Measurements from ENCODE around the gene MAP3K10. TPM values are rescaled to one million over a fixed set of nuclear protein-coding genes. Genes with fewer than 3 reads are reported as not detected.

The MAP3K10 gene
- total and polyA plus RNA-seq, 2 of the 4 experiments (the other 2 are of a cell fraction), result 1.8 to 5.5 TPM

DNA sequence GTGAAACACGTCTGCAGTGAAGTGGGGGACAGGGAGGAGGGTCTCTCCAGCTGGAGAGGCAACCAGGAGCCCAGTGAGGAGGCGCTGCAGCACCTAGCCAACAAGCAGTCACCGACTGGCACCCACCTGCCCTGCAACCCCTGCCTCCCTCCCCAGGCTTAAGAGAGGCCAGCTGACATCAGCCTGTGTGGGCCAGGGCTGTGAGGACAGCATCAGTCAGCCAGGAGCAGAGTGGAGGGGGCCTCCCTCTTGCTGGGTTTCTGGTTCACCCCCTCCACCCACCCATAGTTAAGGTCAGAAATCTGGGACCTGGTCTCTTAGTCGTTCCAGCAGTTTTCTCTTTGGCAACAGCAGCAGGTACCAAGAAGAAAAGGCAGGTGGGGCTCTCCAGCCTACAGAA, 60.8 kb downstream of the MAP3K10 start:
- Histone ChIP-seq H2BK120ac (ENCODE audit: low read depth, low read length) (no peak overlapping the region), H3K27me3 (ENCODE audit: control insufficient read depth, insufficient read depth, low read length) (no peaks in the 10 kb centered on the region), H3K9me3 (ENCODE audit: control insufficient read depth, insufficient read depth, low read length) (no peaks in the 10 kb centered on the region), H3K4me1 (ENCODE audit: control insufficient read depth, insufficient read depth, low read length) (no peaks in the 10 kb centered on the region), H3K36me3 (ENCODE audit: control insufficient read depth, insufficient read depth, low read length) (peaks cover 41% of the 10 kb centered on the region), H2BK15ac (ENCODE audit: low read depth, low read length) (no peak overlapping the region), H2BK20ac (ENCODE audit: low read depth, low read length) (no peak overlapping the region), H4K91ac (ENCODE audit: insufficient read depth, low read depth, low read length) (no peak overlapping the region), H2BK5ac (ENCODE audit: low read depth, low read length, poor library complexity, severe bottlenecking) (no peak overlapping the region), H4K5ac (ENCODE audit: low read depth, low read length) (no peak overlapping the region), H3K18ac (ENCODE audit: low read depth, low read length) (no peak overlapping the region), H2AFZ (replicated peaks; ENCODE audit: low read length, poor library complexity) (no peak overlapping the region), H3K9me1 (ENCODE audit: insufficient read depth, low read length) (peaks cover 13% of the 10 kb centered on the region; the same call in 1 of the 2 replicates), H3K79me1 (ENCODE audit: low read depth in 1 of 2, low read length in 2 of 2) (peaks cover 30 to 81% of the 10 kb centered on the region in 2 experiments), H2AK5ac (ENCODE audit: low read depth, low read length) (no peak overlapping the region), H3K4ac (ENCODE audit: low read depth, low read length) (no peak overlapping the region), H3K9ac (ENCODE audit: low read depth, low read length) (no peak overlapping the region), H3K4me2 (ENCODE audit: low read depth, low read length) (no peak overlapping the region), H4K8ac (ENCODE audit: low read depth in 2 of 2, low read length in 2 of 2) (no peak overlapping the region), H3K27ac (ENCODE audit: insufficient read depth, low read length) (no peak overlapping the region), H3K56ac (ENCODE audit: extremely low read depth, insufficient read depth, low read length) (no peak overlapping the region), H3K14ac (replicated peaks; ENCODE audit: low read depth, low read length) (no peak overlapping the region), H4K20me1 (ENCODE audit: insufficient read depth, low read length) (peaks cover 37% of the 10 kb centered on the region), H3K4me3 (ENCODE audit: insufficient read depth, low read depth, low read length) (no peak overlapping the region), H2AK9ac (replicated peaks; ENCODE audit: low read depth, low read length, poor library complexity) (no peak overlapping the region), H3K23ac (ENCODE audit: low read depth, low read length) (no peak overlapping the region)
- no peak for TF ChIP-seq MXI1 (IDR thresholded peaks at IDR 0.05; ENCODE audit: borderline replicate concordance, low read depth, low read length)
- no peak for TF ChIP-seq MAFK (IDR thresholded peaks at IDR 0.05; ENCODE audit: low read depth, low read length)
- TF ChIP-seq MAZ (IDR thresholded peaks at IDR 0.05; ENCODE audit: borderline replicate concordance, low read depth, low read length), result no peak
- TF ChIP-seq RAD21 (IDR thresholded peaks at IDR 0.05; ENCODE audit: low read length), result no peak
- TF ChIP-seq BHLHE40 (IDR thresholded peaks at IDR 0.05; ENCODE audit: low read depth, low read length), result no peak
- dilution Hi-C loops (cut with HindIII; ENCODE audit: low sequenced_read_pairs, unreplicated experiment) (no loop called here), in situ Hi-C loops (cut with MboI; ENCODE audit: low sequenced_read_pairs) (no loop called here), intact Hi-C loops (cut with micrococcal nuclease) (no loop called here)
- BruUV-seq (replicated peaks), result no TSS peak
- no CpG with 5 or more reads among the region's 4 CpGs for WGBS, 2 experiments (ENCODE audit: extremely low coverage in 2 of 2, insufficient read length in 1 of 2)
- ATAC-seq (ENCODE audit: low read depth) (no peak), DNase-seq (no peak)
- ChIA-PET CTCF (no interaction called here), POLR2A (ENCODE audit: unreplicated experiment) (no interaction called here)
